HUES48 (cell line): ENCODE results near the gene LYPLA2.
"Not testable (repeated sequence)": the region's sequence is repeated elsewhere in the genome, so short reads cannot be mapped to it uniquely, and the experiment has no call there.

Source experiments
- H3K27ac ChIP-seq: one replicate; pipeline ENCODE4 v1.7.0; 2013; ENCODE audit warnings: low read depth, low read length, inconsistent platforms
- H3K27me3 ChIP-seq: 2 replicates; pipeline ENCODE4 v1.6.1; 2013; ENCODE audit warnings: mild to moderate bottlenecking, low read length; ENCODE audit not compliant: control insufficient read depth, insufficient read depth
- H3K36me3 ChIP-seq: 2 replicates; pipeline ENCODE4 v1.6.1; 2013; ENCODE audit warnings: low read length; ENCODE audit not compliant: control insufficient read depth, insufficient read depth
- H3K4me1 ChIP-seq: 2 replicates; pipeline ENCODE4 v1.6.1; 2013; ENCODE audit warnings: mild to moderate bottlenecking, low read length; ENCODE audit not compliant: control insufficient read depth, insufficient read depth
- H3K4me3 ChIP-seq: 2 replicates; pipeline ENCODE4 v1.5.1; 2013; ENCODE audit warnings: mild to moderate bottlenecking, low read depth, low read length
- H3K9ac ChIP-seq: 2 replicates; pipeline ENCODE4 v1.6.1; 2013; ENCODE audit warnings: mild to moderate bottlenecking, low read depth, low read length, moderate library complexity
- H3K9me3 ChIP-seq: 2 replicates; pipeline ENCODE4 v1.6.1; 2013; ENCODE audit warnings: low read length; ENCODE audit not compliant: control insufficient read depth, insufficient read depth

The LYPLA2 gene

DNA sequence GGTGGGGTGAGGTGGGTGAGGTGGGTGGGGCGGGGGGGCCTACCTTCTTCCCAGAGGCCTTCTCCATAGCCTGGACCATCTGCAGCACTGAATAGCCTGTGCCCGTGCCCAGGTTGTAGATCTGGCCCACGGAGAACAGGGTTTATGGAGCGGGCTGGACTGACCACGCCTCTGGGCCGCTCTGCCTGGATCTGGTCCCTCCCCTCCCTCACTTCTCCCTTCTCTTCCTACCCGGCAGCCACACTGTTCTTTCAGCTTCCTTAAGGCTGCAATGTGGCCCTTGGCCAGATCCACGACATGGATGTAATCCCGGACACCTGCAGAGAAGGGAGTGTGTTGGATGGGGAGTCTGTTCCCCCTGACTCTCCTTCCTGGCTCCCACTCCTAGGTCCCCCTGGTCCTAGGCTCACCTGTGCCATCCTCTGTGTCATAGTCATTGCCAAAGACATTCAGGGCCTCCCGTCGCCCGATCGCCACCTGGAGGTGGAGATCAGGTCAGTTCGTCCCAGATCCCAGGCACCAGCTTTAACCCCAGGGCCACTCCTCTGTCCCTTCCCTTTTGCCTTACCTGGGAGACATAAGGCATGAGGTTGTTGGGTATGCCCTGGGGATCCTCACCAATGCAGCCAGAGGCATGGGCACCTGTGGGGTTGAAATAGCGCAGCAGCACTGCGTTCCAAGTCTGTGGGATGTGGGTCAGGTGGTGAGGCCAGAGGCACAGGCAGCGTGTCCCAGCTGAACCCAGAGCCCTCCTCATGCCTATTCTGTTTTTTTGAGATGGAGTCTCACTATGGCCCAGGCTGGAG is 5.7 kb downstream of the LYPLA2 start:
- no peaks in the 10 kb centered on the region for H3K9me3 ChIP-seq
- peaks cover 11% of the 10 kb centered on the region for H3K4me1 ChIP-seq
- no peaks in the 10 kb centered on the region for H3K27me3 ChIP-seq
- no peak overlapping the region for H3K27ac ChIP-seq
- no peak overlapping the region for H3K4me3 ChIP-seq
- no peak overlapping the region for H3K9ac ChIP-seq
- peaks cover 48% of the 10 kb centered on the region for H3K36me3 ChIP-seq

DNA sequence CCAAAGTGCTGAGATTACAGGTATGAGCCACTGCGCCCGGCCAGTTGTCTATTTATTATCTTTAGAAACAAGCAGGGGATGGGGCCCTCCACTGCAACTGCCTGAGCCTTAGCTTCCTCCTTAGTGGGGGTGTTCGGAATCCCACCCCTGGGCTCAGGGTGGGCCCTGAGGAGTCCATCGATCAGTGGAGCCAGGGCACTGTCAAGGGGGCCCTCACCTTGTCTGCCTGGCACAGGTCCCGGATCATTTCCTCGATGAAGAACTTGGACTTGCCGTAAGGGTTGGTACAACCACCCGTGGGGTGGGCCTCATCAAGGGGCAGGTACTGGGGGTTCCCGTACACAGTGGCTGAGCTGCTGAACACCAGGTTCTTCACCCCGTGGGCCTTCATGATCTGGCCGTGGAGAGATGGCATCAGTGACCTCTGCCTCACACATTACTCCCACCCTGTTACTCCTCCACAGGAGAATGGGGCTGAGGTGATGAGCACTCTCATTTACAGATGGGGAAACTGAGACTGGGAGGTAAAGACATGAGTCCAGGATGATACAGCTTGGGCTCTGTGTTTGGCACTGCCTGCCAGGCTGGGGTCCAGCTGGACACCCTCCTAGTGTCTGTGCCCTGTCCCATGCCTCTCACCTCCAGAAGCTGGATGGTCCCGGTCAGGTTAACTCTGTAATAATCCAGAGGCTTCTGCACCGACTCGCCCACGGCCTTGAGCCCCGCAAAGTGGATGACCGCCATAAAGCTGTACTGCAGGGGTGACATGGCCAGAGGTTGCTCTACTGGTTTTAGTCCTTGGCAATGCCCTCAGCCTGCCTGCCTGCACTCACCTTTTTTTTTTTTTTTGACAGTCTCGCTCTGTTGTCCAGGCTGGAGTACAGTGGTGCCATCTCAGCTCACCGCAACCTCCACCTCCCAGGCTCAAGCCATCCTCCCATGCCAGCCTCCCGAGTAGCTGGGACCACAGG is 6.8 kb downstream of the LYPLA2 start:
- no peaks in the 10 kb centered on the region for H3K9me3 ChIP-seq
- H3K4me3 ChIP-seq, result no peak overlapping the region
- H3K27ac ChIP-seq, result no peak overlapping the region
- H3K27me3 ChIP-seq, result peaks cover 5% of the 10 kb centered on the region; the same call in 1 of the 2 replicates
- H3K4me1 ChIP-seq, result peaks cover 8% of the 10 kb centered on the region
- no peak overlapping the region for H3K9ac ChIP-seq
- peaks cover 47% of the 10 kb centered on the region for H3K36me3 ChIP-seq

DNA sequence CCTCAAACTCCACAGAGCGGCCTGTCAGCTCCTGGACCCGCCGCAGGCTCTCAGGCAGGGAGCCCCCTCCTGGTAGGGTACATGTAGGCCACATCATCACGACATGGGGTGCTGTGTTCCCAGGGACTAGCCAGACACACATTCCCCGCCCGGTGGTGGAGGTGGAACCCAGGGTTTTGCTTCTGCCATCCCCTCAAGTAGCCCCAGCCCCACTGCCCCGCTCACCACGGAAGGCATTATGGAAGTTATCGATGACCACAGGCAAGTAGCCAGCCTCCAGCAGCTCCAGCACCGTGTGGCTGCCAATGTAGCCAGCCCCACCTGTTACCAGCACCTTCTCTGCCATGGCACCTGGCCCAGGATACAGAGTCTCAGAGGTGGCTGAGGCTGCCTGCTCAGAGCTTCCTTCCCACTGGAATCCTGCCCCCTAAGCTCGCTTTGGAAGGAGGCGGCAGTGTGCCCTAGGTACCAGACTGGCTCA is 7.8 kb downstream of the LYPLA2 start:
- Histone ChIP-seq H3K9ac (no peak overlapping the region), H3K27me3 (peaks cover 5% of the 10 kb centered on the region; the same call in 1 of the 2 replicates), H3K9me3 (no peaks in the 10 kb centered on the region), H3K4me3 (no peak overlapping the region), H3K36me3 (peaks cover 38% of the 10 kb centered on the region), H3K27ac (peak overlapping the region; percentile 89), H3K4me1 (peaks cover 8% of the 10 kb centered on the region)

- peak overlapping the region; percentile 89 for H3K27ac ChIP-seq
Observed at GRCh38 chr1:23799255-23799569, 8.3 kb downstream of the LYPLA2 start.

DNA sequence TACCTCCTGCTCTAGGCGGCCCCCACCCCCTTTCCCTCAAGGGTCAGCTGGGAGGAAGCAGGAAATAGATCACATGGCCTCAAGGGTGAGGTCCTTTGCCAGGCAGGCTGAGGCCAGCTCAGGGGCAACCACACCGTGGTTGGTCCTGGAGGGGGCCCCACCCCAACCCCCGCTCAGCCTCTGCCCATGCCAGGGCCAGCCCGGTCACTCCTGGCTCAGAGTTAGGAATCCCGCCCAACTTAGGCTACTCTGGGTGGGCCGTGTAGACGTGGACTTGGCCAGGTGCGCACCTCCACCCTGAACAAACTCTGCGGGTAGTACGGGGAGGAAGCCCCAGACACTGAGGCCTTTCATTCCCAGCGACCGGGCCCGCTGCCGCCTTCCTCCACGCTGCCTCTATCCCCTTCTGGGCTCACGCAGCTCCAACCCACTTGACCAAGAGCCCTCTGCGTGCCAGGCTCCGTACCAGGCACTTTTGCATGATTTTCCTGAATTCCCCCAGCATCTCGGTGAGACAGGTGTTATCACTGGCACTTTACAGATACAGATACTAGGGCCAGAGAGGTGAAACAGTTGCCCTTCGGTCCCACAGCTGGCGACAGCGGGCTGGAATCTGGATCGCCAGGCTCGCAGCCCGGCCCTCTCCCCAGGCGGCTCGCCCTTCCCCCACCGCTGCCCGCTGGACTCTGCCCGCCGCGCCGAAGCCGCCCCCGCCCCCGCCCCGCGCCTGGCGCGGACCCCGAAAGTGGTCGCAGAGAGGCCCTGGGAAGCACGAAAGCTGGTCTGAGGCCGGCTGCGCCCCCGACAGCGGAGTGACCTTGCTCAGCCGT is 8.8 kb downstream of the LYPLA2 start:
- H3K27ac ChIP-seq, result peak overlapping the region; percentile 89
- H3K4me1 ChIP-seq, result peaks cover 8% of the 10 kb centered on the region
- peak overlapping the region; percentile 66 for H3K9ac ChIP-seq
- H3K4me3 ChIP-seq, result peak overlapping the region; percentile 92
- peaks cover 5% of the 10 kb centered on the region; the same call in 1 of the 2 replicates for H3K27me3 ChIP-seq
- no peaks in the 10 kb centered on the region for H3K9me3 ChIP-seq
- H3K36me3 ChIP-seq, result peaks cover 30% of the 10 kb centered on the region

More at GRCh38 chr1:23799255-23799569, 8.3 kb downstream of the LYPLA2 start:
- H3K4me1 ChIP-seq, result peaks cover 8% of the 10 kb centered on the region
- peaks cover 35% of the 10 kb centered on the region for H3K36me3 ChIP-seq
- H3K27me3 ChIP-seq, result peaks cover 5% of the 10 kb centered on the region; the same call in 1 of the 2 replicates
- H3K4me3 ChIP-seq, result peak overlapping the region; percentile 92
- H3K9me3 ChIP-seq, result no peaks in the 10 kb centered on the region
- no peak overlapping the region for H3K9ac ChIP-seq

DNA sequence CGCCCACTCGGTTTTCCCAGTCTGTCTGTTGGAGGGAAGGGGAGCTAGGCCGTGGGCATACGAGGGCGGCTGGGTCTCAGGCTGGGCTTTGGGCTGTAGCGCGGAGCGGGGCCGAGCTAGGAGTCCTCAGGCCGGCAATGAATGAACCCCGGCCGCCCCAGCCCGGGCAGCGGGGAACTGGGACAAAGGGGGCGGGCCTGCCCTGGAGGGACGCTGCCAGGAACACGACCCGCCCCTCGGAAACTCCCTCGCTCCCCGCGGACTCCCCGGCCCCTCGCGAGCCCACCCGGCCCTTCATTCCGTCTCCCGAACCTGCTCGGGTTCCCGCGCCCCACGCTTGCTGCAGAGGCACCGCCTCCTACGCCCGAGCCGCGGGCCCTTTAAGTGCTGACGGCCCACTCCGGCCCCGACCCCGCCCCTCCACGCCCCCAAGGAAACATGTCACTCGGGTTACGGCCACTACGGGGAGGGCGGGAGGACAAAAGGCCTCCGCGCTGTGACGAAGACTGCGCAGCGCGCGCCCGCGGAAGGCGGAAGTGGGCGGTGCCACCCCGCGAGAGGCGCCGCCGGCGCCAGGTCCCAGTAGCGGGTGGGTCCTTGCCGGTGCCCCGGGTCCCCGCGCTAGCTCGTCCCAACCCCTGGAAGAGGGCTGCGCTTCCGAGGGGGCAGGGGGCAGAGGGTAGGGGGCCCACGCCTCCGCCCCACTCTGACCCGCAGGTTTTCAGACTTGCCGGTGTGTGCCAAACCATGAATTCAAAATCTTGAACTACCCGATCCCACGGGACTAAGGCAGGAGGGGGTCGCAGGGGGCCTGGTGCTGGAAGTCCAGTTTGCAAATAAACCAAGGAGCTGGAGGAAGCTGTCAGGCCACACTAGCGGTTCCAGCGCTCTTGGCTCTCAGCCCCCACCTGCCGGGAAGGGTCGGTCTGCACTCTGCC is 9.7 kb downstream of the LYPLA2 start, which contains the start of gene GALE:
Gene GALE (minus strand): TSS at position 355 of the 938 bp plus-strand sequence. CDS start 1,747 bp downstream, outside the sequence.
- Histone ChIP-seq H3K9me3 (no peaks in the 10 kb centered on the region), H3K36me3 (peaks cover 26% of the 10 kb centered on the region), H3K4me3 (peak within 1 kb of the TSS; percentile 92), H3K27ac (peak within 1 kb of the TSS; percentile 89), H3K27me3 (peaks cover 5% of the 10 kb centered on the region; the same call in 1 of the 2 replicates), H3K4me1 (peaks cover 8% of the 10 kb centered on the region), H3K9ac (peak within 1 kb of the TSS; percentile 66)

- no peaks in the 10 kb centered on the region for H3K9me3 ChIP-seq
- peaks cover 8% of the 10 kb centered on the region for H3K4me1 ChIP-seq
- peaks cover 5% of the 10 kb centered on the region; the same call in 1 of the 2 replicates for H3K27me3 ChIP-seq
- H3K4me3 ChIP-seq, result peak overlapping the region; percentile 92
- H3K27ac ChIP-seq, result peak overlapping the region; percentile 89
- peaks cover 21% of the 10 kb centered on the region for H3K36me3 ChIP-seq
- no peak overlapping the region for H3K9ac ChIP-seq
Observed at GRCh38 chr1:23801338-23801748, 10.4 kb downstream of the LYPLA2 start.

DNA sequence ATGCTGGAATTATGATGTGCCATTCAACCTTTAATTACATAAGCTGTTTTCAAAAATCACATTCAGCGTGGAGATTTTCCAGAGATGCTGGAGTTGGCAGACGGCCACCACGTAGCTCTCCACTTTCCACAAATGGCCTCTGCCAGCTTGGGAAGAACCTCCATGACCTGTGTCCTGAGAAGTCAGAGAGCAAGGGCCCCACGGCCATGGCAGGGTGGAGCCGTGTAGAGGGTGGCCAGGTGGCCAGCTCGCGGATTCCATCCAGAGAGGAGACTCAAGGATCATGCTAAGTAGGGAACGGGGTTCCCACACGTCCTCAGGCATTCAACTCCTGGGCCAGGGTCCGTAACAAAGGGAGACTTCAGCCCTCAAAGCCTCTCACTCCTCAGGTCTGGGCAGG is 10.9 kb downstream of the LYPLA2 start:
- Histone ChIP-seq H3K4me1 (peaks cover 8% of the 10 kb centered on the region), H3K9ac (no peak overlapping the region), H3K4me3 (0 out of 2 replicates have a peak overlapping the region, but pooled peaks have one; percentile 92), H3K27ac (no peak overlapping the region), H3K9me3 (no peaks in the 10 kb centered on the region), H3K36me3 (peaks cover 16% of the 10 kb centered on the region), H3K27me3 (peaks cover 5% of the 10 kb centered on the region; the same call in 1 of the 2 replicates)

DNA sequence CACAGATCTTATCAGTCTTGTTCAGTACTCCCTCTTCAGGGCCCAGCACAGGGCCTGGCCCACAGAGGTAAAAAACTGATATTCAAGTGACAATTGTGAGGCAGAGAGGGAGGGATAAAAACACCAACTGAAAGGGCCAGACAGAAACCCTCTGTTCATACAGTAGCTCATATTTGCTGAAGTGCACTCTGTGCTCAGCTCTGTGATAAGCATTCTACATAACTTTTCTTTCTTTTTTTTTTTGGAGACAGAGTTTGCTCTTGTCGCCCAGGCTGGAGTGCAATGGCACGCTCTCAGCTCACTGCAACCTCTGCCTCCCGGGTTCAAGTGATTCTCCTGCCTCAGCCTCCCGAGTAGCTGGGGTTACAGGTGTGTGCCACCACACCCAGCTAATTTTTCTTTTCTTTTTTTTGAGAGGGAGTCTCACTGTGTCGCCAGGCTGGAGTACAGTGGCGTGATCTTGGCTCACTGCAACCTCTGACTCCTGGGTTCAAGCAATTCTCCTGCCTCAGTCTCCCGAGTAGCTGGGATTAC is 11.9 kb downstream of the LYPLA2 start:
- H3K27me3 ChIP-seq, H3K9me3 ChIP-seq, H3K27ac ChIP-seq, H3K9ac ChIP-seq, H3K4me1 ChIP-seq, H3K36me3 ChIP-seq, H3K4me3 ChIP-seq: not testable (repeated sequence)
